SJCRH30 (cell line): ENCODE results near the gene ACAD11. TPM values are rescaled to one million over a fixed set of nuclear protein-coding genes. Genes with fewer than 3 reads are reported as not detected.
"Not testable (repeated sequence)": the region's sequence is repeated elsewhere in the genome, so short reads cannot be mapped to it uniquely, and the experiment has no call there.

ENCODE experiments used
- DNase-seq, 2 experiments: peaks; one replicate each; pipeline ENCODE4 v3.0.0-alpha.2; 2015 to 2020
- H3K27ac ChIP-seq: fragments of 250-450 bp; sonication (Bioruptor Pico); 2 replicates; pipeline ENCODE4 v1.5.1; 2020; ENCODE audit warnings: mild to moderate bottlenecking, moderate library complexity
- H3K27me3 ChIP-seq: fragments of 250-450 bp; sonication (Bioruptor Pico); 2 replicates; pipeline ENCODE4 v1.5.1; 2020; ENCODE audit warnings: mild to moderate bottlenecking, moderate library complexity
- H3K36me3 ChIP-seq: fragments of 250-450 bp; sonication (Bioruptor Pico); 2 replicates; pipeline ENCODE4 v1.5.1; 2020; ENCODE audit warnings: mild to moderate bottlenecking, moderate library complexity
- H3K4me1 ChIP-seq: fragments of 250-450 bp; sonication (Bioruptor Pico); 2 replicates; pipeline ENCODE4 v1.5.1; 2020; ENCODE audit warnings: mild to moderate bottlenecking, moderate library complexity
- H3K4me3 ChIP-seq: fragments of 250-450 bp; sonication (Bioruptor Pico); 2 replicates; pipeline ENCODE4 v1.5.1; 2020; ENCODE audit warnings: mild to moderate bottlenecking, moderate library complexity
- H3K9me3 ChIP-seq: fragments of 250-450 bp; sonication (Bioruptor Pico); replicated peaks from 2 replicates; pipeline ENCODE4 v1.5.1; 2020; ENCODE audit warnings: mild to moderate bottlenecking, moderate library complexity
- total RNA-seq: library from RNA; depleted of rRNA; stranded (reverse); fragments of >200 nt; shearing (Covaris generic); gene quantifications from 2 replicates; pipeline ENCODE4 v1.2.3, GENCODE V29; 2014

The ACAD11 gene
- total RNA-seq, 1 experiment from 2014 or later = 21.7 TPM

DNA sequence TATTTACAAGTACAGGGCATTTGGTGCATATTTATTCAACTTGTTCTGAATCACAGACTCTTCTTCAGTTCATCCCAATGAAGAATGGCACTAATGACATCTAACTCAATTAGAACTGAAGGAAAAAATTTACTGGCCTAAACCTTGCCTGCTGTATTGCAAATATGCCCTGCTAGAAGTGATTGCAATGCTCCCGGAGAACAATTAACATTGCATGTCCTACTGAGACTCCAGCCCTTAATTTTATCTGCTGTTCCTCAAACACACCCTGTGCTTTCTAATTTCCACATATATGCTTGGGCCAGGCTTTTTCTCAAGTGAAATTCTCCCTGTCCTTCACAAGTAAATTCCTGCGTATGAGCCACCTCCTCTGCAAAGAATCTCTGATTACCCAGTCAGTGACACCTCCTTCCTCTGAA is 54.2 kb downstream of the ACAD11 start:
- H3K27me3 ChIP-seq = no peaks in the 10 kb centered on the region
- no peak overlapping the region for H3K4me3 ChIP-seq
- no peaks in the 10 kb centered on the region for H3K9me3 ChIP-seq
- no peak for DNase-seq
- no peak overlapping the region for H3K27ac ChIP-seq
- H3K4me1 ChIP-seq = no peaks in the 10 kb centered on the region
- peaks cover 6% of the 10 kb centered on the region; the same call in 1 of the 2 replicates for H3K36me3 ChIP-seq

- not testable (repeated sequence) for H3K27me3 ChIP-seq
These were observed 59.0 kb downstream of the ACAD11 start for GRCh38 chr3:132600614-132601013.

GRCh38 chr3:132598181-132598580 is 61.4 kb downstream of the ACAD11 start:
- Histone ChIP-seq H3K36me3 (peaks cover 5% of the 10 kb centered on the region; the same call in 1 of the 2 replicates), H3K9me3 (no peaks in the 10 kb centered on the region), H3K27me3 (no peaks in the 10 kb centered on the region), H3K27ac (no peak overlapping the region), H3K4me1 (no peaks in the 10 kb centered on the region), H3K4me3 (no peak overlapping the region)
- no peak for DNase-seq

More at GRCh38 chr3:132600614-132601013, 59.0 kb downstream of the ACAD11 start:
- peaks cover 11% of the 10 kb centered on the region for H3K36me3 ChIP-seq
- not testable (repeated sequence) for H3K4me3 ChIP-seq, H3K4me1 ChIP-seq, H3K27ac ChIP-seq, DNase-seq, H3K9me3 ChIP-seq

GRCh38 chr3:132597660-132598059 is 61.9 kb downstream of the ACAD11 start:
- no peak overlapping the region for H3K4me3 ChIP-seq

DNA sequence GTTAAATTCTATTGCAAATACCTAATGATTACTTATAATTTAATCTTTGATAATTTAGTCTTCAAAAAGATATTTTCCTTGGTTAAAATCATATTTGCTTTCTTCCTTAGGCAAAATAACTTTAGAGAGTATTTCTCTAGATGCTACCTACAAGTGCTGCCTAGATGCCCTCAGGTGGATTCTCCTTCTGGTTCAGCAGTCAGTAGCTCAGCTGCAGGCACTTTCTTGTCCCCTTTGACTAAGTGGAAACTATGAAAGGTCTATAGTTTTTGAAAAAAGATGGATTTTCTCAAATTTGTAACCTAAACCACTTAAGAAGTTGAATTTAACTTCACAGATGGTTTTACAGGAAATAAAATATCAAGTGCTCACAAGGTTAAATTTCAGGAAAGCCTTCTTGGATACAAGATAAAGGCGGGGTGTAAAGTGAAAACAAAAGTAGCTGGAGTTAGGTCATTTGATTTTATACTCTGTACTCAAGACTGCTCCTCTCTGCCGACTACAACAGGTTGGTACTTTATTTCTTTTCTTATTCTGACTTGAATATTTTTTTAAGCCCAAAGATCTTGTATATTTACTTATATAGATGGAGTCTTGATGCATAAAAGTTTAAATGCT is 62.7 kb downstream of the ACAD11 start, which contains the start of gene ACKR4:
Gene ACKR4, plus strand, starts transcription at position 455 of the 618 bp plus-strand sequence. CDS start 3,128 bp downstream, outside the sequence.
- no peaks in the 10 kb centered on the region for H3K9me3 ChIP-seq
- H3K27ac ChIP-seq = no peak within 1 kb of the TSS
- peaks cover 5% of the 10 kb centered on the region; the same call in 1 of the 2 replicates for H3K36me3 ChIP-seq
- no peaks in the 10 kb centered on the region for H3K27me3 ChIP-seq
- H3K4me1 ChIP-seq = no peaks in the 10 kb centered on the region
- H3K4me3 ChIP-seq = no peak within 1 kb of the TSS
- DNase-seq = no peak

More at GRCh38 chr3:132597660-132598059, 61.9 kb downstream of the ACAD11 start:
- Histone ChIP-seq H3K27me3 (no peaks in the 10 kb centered on the region), H3K27ac (no peak overlapping the region), H3K4me1 (no peaks in the 10 kb centered on the region), H3K9me3 (no peaks in the 10 kb centered on the region), H3K36me3 (peaks cover 5% of the 10 kb centered on the region; the same call in 1 of the 2 replicates)
- DNase-seq = no peak

DNA sequence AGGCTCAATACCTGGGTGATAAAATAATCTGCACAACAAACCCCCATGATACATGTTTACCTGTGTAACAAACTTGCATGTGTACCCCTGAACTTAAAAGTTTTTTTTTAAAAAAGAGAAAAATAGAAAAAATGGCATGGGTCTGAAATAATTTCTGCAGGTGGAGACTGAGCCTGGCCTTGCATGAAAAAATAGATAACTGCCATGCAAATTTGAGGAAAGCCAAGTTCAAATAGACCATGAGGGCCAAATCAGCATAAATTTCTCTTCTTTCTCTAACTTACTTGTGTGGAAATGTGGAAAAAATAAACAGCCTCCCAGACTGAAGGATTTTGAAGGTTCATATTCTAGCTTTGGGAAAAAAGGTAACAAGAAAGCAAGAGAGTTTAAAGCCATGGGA is 63.3 kb downstream of the ACAD11 start:
- no peaks in the 10 kb centered on the region for H3K9me3 ChIP-seq
- no peak for DNase-seq
- H3K36me3 ChIP-seq = peaks cover 5% of the 10 kb centered on the region; the same call in 1 of the 2 replicates
- H3K4me1 ChIP-seq = no peaks in the 10 kb centered on the region
- no peak overlapping the region for H3K27ac ChIP-seq
- H3K4me3 ChIP-seq = no peak overlapping the region
- H3K27me3 ChIP-seq = no peaks in the 10 kb centered on the region

GRCh38 chr3:132595014-132595413 is 64.6 kb downstream of the ACAD11 start:
- H3K4me1 ChIP-seq = no peaks in the 10 kb centered on the region
- no peak overlapping the region for H3K27ac ChIP-seq
- H3K36me3 ChIP-seq = peaks cover 5% of the 10 kb centered on the region; the same call in 1 of the 2 replicates
- no peaks in the 10 kb centered on the region for H3K27me3 ChIP-seq
- H3K9me3 ChIP-seq = no peaks in the 10 kb centered on the region
- no peak overlapping the region for H3K4me3 ChIP-seq
- DNase-seq = no peak

DNA sequence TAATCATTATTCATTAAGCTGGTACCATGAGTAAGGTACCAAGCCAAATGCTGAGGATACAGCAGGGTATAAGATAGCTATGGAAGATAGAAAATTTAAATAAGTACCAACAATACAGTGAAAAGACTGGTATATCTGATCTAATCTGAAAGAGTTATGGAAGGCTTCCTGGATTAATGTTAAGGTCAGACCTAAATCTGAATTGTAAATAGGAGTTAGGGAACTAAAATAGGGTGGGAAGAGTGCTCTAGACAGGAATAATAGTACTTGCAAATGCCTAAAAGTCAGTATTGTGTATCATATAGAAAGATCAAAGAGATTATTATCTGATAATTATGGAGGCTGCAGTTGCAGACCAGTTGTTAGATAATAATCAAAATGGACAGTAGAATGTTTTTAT is 65.1 kb downstream of the ACAD11 start:
- Histone ChIP-seq H3K27ac (no peak overlapping the region), H3K4me1 (no peaks in the 10 kb centered on the region), H3K27me3 (no peaks in the 10 kb centered on the region), H3K36me3 (peaks cover 5% of the 10 kb centered on the region; the same call in 1 of the 2 replicates), H3K4me3 (no peak overlapping the region), H3K9me3 (no peaks in the 10 kb centered on the region)
- DNase-seq = no peak

DNA sequence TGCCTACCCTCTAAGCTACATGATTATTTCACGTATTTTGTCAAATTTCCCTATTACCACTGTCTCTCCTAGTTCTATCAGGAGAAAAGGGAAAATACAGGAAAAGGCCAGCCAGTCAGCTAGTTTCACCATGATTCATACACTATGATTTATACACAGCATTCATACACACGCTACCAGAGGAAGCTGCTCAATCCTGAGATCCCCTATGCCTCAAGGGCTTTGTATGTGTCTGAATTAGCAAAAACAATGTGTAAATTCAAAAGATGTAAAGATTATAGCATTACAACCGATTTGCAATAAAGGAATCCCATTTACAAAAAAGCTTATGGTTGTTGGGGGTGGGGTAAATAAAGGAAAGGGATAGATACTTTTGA is 65.7 kb downstream of the ACAD11 start:
- H3K27ac ChIP-seq = no peak overlapping the region

DNA sequence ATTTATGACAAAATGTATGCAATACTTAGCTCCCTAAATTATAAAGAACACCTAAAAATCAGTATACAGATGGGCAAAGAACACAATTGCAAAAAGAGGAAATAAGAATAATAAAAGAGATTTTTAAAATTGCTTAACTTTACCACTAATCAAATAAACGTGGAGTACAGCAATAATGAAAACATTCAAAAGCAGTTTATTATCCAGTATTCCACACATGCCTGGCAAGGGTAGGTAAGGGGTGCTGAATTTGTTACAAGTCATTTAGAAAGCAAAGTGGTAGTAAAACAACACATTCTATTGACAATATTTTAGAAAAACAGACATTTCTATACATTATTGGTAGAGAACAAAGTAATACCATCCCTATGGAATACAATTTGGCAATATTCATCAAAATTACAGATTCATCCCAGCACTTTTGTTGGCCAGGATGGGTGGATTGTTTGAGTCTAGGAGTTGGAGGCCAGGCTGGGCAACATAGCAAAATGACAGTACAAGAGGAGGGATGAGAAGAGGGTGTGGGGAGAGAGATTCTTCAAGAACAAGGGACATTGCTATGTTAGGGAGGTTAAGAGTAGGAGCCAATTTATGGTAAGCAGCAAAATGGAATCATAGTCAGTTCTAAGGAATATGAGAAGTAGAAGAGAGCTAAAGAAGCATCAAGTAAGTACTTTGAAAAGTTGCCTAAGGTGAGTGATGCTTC is 66.2 kb downstream of the ACAD11 start:
- no peaks in the 10 kb centered on the region for H3K9me3 ChIP-seq
- H3K27ac ChIP-seq = no peak overlapping the region
- H3K27me3 ChIP-seq = no peaks in the 10 kb centered on the region
- H3K36me3 ChIP-seq = peaks cover 5% of the 10 kb centered on the region; the same call in 1 of the 2 replicates
- no peak for DNase-seq
- H3K4me3 ChIP-seq = no peak overlapping the region
- H3K4me1 ChIP-seq = no peaks in the 10 kb centered on the region

More for the DNA sequence above, 65.7 kb downstream of the ACAD11 start:
- H3K9me3 ChIP-seq = no peaks in the 10 kb centered on the region
- no peaks in the 10 kb centered on the region for H3K27me3 ChIP-seq
- peaks cover 5% of the 10 kb centered on the region; the same call in 1 of the 2 replicates for H3K36me3 ChIP-seq
- H3K4me3 ChIP-seq = no peak overlapping the region
- DNase-seq = no peak
- no peaks in the 10 kb centered on the region for H3K4me1 ChIP-seq

DNA sequence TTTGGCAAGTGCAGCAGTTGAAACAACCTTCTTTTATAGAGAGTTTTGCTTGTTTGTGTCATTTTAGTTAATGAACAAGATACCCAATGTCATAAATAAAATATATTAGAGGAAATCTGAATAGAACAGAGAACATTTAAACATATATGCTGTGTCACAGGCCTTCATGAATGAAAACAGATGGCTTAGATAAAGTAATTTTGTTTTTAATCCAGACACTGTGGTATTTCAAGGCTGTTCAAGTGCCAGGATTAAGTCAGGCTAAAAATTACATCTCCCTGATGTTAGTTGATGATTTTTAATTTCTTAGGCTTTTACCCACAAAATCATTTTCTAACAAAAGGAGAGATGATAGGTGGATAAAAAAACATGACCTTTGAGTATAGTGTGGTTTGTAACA is 67.4 kb downstream of the ACAD11 start:
- Histone ChIP-seq H3K27ac (no peak overlapping the region), H3K4me3 (no peak overlapping the region), H3K27me3 (no peaks in the 10 kb centered on the region), H3K36me3 (no peaks in the 10 kb centered on the region; the same call in 1 of the 2 replicates), H3K4me1 (no peaks in the 10 kb centered on the region), H3K9me3 (no peaks in the 10 kb centered on the region)
- no peak for DNase-seq

- Histone ChIP-seq H3K27ac (no peak overlapping the region), H3K4me1 (no peaks in the 10 kb centered on the region), H3K36me3 (no peaks in the 10 kb centered on the region), H3K4me3 (no peak overlapping the region), H3K27me3 (no peaks in the 10 kb centered on the region), H3K9me3 (no peaks in the 10 kb centered on the region)
- no peak for DNase-seq
These were observed 72.2 kb downstream of the ACAD11 start for GRCh38 chr3:132587401-132587800.

DNA sequence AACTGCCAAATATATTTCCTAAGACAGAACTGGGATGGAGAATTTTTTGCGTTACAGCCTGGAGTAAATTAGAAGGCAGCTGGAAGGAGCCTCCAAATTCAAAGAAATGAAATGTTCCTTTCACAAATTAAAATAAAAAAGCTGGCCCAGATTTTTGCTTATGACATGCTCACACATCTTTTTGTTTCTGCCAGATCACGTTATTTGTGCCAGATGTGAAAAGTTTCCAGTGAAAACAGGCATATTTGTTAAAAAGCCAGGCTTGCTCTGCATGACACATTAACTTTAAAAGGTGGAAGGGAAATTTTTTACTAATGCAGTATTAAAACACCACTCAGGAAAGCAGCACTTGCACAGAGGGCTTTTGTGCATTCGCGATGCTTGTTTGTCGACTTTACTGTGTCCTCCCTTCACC is 85.8 kb downstream of the ACAD11 start:
- no peak overlapping the region for H3K27ac ChIP-seq
- H3K4me3 ChIP-seq = no peak overlapping the region
- H3K27me3 ChIP-seq = no peaks in the 10 kb centered on the region
- DNase-seq = no peak
- no peaks in the 10 kb centered on the region for H3K9me3 ChIP-seq
- H3K4me1 ChIP-seq = no peaks in the 10 kb centered on the region
- H3K36me3 ChIP-seq = peaks cover 12% of the 10 kb centered on the region

DNA sequence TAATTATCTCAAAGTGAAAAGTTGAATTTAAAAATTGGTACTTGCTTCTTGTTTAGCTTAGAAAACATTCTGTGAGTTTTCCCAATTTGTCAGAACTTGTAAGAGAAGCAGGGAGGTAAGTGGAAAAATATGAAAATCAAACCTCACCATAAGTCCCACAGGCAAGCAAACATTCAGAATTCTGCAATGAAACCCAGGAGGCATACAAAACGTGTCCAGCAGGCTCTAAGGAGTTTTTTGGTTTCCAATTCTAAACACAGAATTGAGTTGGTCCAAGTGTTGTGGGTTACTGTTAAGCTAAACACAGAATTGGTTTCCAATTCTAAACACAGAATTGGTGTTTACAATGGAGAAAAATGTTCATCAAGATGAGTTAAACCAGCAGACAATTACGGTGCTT is 89.6 kb downstream of the ACAD11 start:
- no peaks in the 10 kb centered on the region for H3K9me3 ChIP-seq
- H3K4me3 ChIP-seq = no peak overlapping the region
- no peak for DNase-seq
- no peaks in the 10 kb centered on the region for H3K27me3 ChIP-seq
- H3K4me1 ChIP-seq = no peaks in the 10 kb centered on the region
- H3K27ac ChIP-seq = no peak overlapping the region
- peaks cover 5% of the 10 kb centered on the region for H3K36me3 ChIP-seq

GRCh38 chr3:132569580-132569979 is 90.0 kb downstream of the ACAD11 start:
- DNase-seq = no peak
- Histone ChIP-seq H3K9me3 (no peaks in the 10 kb centered on the region), H3K4me3 (no peak overlapping the region), H3K36me3 (peaks cover 5% of the 10 kb centered on the region), H3K4me1 (no peaks in the 10 kb centered on the region), H3K27me3 (no peaks in the 10 kb centered on the region), H3K27ac (no peak overlapping the region)
